Liver (tissue), 9 donors: ENCODE results near the gene UBE3C. TPM values are rescaled to one million over a fixed set of nuclear protein-coding genes. Genes with fewer than 3 reads are reported as not detected.

ENCODE experiments used
- DNase-seq: peaks from one replicate; pipeline ENCODE4 v3.0.0-alpha.2; 2017; ENCODE audit warnings: low spot score
- H3K27ac ChIP-seq, 2 donors: one replicate each; pipeline ENCODE4 v1.7.0; 2013; ENCODE audit warnings: inconsistent platforms in 2 of 2, low read length in 2 of 2, control low read depth in 1 of 2, low read depth in 1 of 2, mild to moderate bottlenecking in 1 of 2
- H3K27me3 ChIP-seq, 4 donors: one replicate each; pipeline versions ENCODE4 v1.6.1 to v1.7.0; 2013; ENCODE audit warnings: low read length in 3 of 4, inconsistent platforms in 1 of 4, mild to moderate bottlenecking in 1 of 4, moderate library complexity in 1 of 4; ENCODE audit not compliant: control insufficient read depth in 4 of 4, insufficient read depth in 4 of 4
- H3K36me3 ChIP-seq, 4 donors: one replicate each; pipeline versions ENCODE4 v1.6.1 to v1.7.0; 2013; ENCODE audit warnings: low read length in 3 of 4, mild to moderate bottlenecking in 3 of 4, low read depth in 1 of 4, moderate library complexity in 1 of 4; ENCODE audit not compliant: control insufficient read depth in 4 of 4, insufficient read depth in 3 of 4
- H3K4me1 ChIP-seq, 4 donors: one replicate each; pipeline versions ENCODE4 v1.6.1 to v1.7.0; 2013; ENCODE audit warnings: low read length in 3 of 4, mild to moderate bottlenecking in 3 of 4, moderate library complexity in 1 of 4; ENCODE audit not compliant: control insufficient read depth in 4 of 4, insufficient read depth in 4 of 4
- H3K4me3 ChIP-seq, 3 donors: one replicate each; pipeline versions ENCODE4 v1.6.1 to v1.7.0; 2013; ENCODE audit warnings: low read length in 3 of 3, control low read depth in 1 of 3, low read depth in 1 of 3, mild to moderate bottlenecking in 1 of 3
- H3K9ac ChIP-seq, 2 donors: one replicate each; pipeline ENCODE4 v1.7.0; 2013; ENCODE audit warnings: low read length in 2 of 2, mild to moderate bottlenecking in 2 of 2, moderate library complexity in 2 of 2, control low read depth in 1 of 2, low read depth in 1 of 2
- H3K9me3 ChIP-seq, 4 donors: one replicate each; pipeline versions ENCODE4 v1.6.1 to v1.7.0; 2013; ENCODE audit warnings: low read length in 3 of 4; ENCODE audit not compliant: control insufficient read depth in 4 of 4
- ATF3 ChIP-seq: IDR thresholded peaks from 2 replicates; pipeline ENCODE4 v1.6.1; 2016; ENCODE audit warnings: antibody characterized with exemption
- EGR1 ChIP-seq, 2 donors: IDR thresholded peaks; 2 replicates each; pipeline ENCODE4 v1.6.1; 2016 to 2018; ENCODE audit warnings: antibody characterized with exemption in 2 of 2, low read depth in 2 of 2
- FOXA1 ChIP-seq: IDR thresholded peaks from 2 replicates; pipeline ENCODE4 v1.6.1; 2016; ENCODE audit warnings: antibody characterized with exemption
- FOXA2 ChIP-seq: IDR thresholded peaks from 2 replicates; pipeline ENCODE4 v1.6.1; 2016; ENCODE audit warnings: antibody characterized with exemption
- GABPA ChIP-seq, 2 donors: IDR thresholded peaks in 1 of 2; conservative IDR thresholded peaks in 1 of 2; 2 replicates each; pipeline ENCODE4 v1.6.1; 2016; ENCODE audit warnings: antibody characterized with exemption in 2 of 2, mild to moderate bottlenecking in 1 of 2, moderate library complexity in 1 of 2
- HNF4A ChIP-seq, 2 donors: conservative IDR thresholded peaks; 2 replicates each; pipeline ENCODE4 v1.6.1; 2016; ENCODE audit warnings: antibody characterized with exemption in 2 of 2, mild to moderate bottlenecking in 2 of 2
- HNF4G ChIP-seq: IDR thresholded peaks from 2 replicates; pipeline ENCODE4 v1.6.1; 2016; ENCODE audit warnings: antibody characterized with exemption
- JUND ChIP-seq, 2 donors: IDR thresholded peaks; 2 replicates each; pipeline ENCODE4 v1.6.1; 2016; ENCODE audit warnings: antibody characterized with exemption in 2 of 2
- NR2F2 ChIP-seq: IDR thresholded peaks from 2 replicates; pipeline ENCODE4 v1.6.1; 2016; ENCODE audit warnings: antibody characterized with exemption
- RAD21 ChIP-seq, 2 donors: IDR thresholded peaks; 2 replicates each; pipeline ENCODE4 v1.6.1; 2016; ENCODE audit warnings: antibody characterized with exemption in 2 of 2, mild to moderate bottlenecking in 2 of 2
- REST ChIP-seq: IDR thresholded peaks from 2 replicates; pipeline ENCODE4 v1.6.1; 2016; ENCODE audit warnings: antibody characterized with exemption, mild to moderate bottlenecking
- RXRA ChIP-seq, 2 donors: IDR thresholded peaks; 2 replicates each; pipeline ENCODE4 v1.6.1; 2017 to 2018; ENCODE audit warnings: antibody characterized with exemption in 2 of 2, mild to moderate bottlenecking in 1 of 2
- SP1 ChIP-seq: IDR thresholded peaks from 2 replicates; pipeline ENCODE4 v1.6.1; 2018; ENCODE audit warnings: antibody characterized with exemption, mild to moderate bottlenecking
- TAF1 ChIP-seq: conservative IDR thresholded peaks from 2 replicates; pipeline ENCODE4 v1.6.1; 2016; ENCODE audit warnings: antibody characterized with exemption, mild to moderate bottlenecking
- YY1 ChIP-seq: IDR thresholded peaks from 2 replicates; pipeline ENCODE4 v1.6.1; 2016; ENCODE audit warnings: antibody characterized with exemption, mild to moderate bottlenecking
- WGBS: extraction: QIAGEN DNeasy Blood & Tissue Kit; methylation state at CpG from one replicate; pipeline ENCODE4 v1.1.7; 2013; 5-methylcytosine and 5-hydroxymethylcytosine counted together
- polyA plus RNA-seq, 2 donors: library from polyadenylated mRNA; stranded (reverse) in 1 of 2; unstranded in 1 of 2; fragments of 200-250 nt in 1 of 2; fragments of >200 nt in 1 of 2; fragmentation: Nextera tagmentation in 1 of 2; extraction: Ambion mirVana in 1 of 2; gene quantifications; one replicate each; pipeline versions ENCODE4 v1.2.1 to v1.2.3, GENCODE V29; 2013 to 2015
- total RNA-seq, 2 donors: library from RNA; depleted of rRNA; stranded (reverse); fragments of >200 nt; gene quantifications; one replicate each; pipeline ENCODE4 v1.2.3, GENCODE V29; 2014
- TF ChIP-seq, protein P1 (sequence below): IDR thresholded peaks from 2 replicates; pipeline ENCODE4 v1.6.1; 2016; ENCODE audit warnings: antibody characterized with exemption
- TF ChIP-seq, protein P2 (sequence below): IDR thresholded peaks from 2 replicates; pipeline ENCODE4 v1.6.1; 2016; ENCODE audit warnings: antibody characterized with exemption
- TF ChIP-seq, protein P3 (sequence below): fragments of 150-350 bp; IDR thresholded peaks from 2 replicates; pipeline ENCODE4 v1.5.1; 2017; ENCODE audit warnings: improper control_type of control experiment, low read depth, low read length; ENCODE audit not compliant: missing input control
- donor health status: healthy.
- donor health status: healthy.
- donor health status: healthy.
- donor health status: healthy.
- donor health status: healthy.

UBE3C gene
- total and polyA plus RNA-seq, 4 donors: 10.3 to 61.8 (median 33.9) TPM

GRCh38 chr7:157151626-157152339 lies 13.1 kb downstream of the UBE3C start:
- H3K4me1 ChIP-seq: peaks cover 0 to 21% (median 11%) of the 10 kb centered on the region in 4 donors
- no peaks in the 10 kb centered on the region for H3K27me3 ChIP-seq
- no peak for TF ChIP-seq FOXA1
- no peak for TF ChIP-seq FOXA2
- no peak for TF ChIP-seq HNF4G
- TF ChIP-seq RXRA (IDR thresholded peaks at IDR 0.05): no peak
- TF ChIP-seq HNF4A (conservative IDR thresholded peaks at IDR 0.05): no peak
- TF ChIP-seq REST: no peak
- TF ChIP-seq, protein P1, sequence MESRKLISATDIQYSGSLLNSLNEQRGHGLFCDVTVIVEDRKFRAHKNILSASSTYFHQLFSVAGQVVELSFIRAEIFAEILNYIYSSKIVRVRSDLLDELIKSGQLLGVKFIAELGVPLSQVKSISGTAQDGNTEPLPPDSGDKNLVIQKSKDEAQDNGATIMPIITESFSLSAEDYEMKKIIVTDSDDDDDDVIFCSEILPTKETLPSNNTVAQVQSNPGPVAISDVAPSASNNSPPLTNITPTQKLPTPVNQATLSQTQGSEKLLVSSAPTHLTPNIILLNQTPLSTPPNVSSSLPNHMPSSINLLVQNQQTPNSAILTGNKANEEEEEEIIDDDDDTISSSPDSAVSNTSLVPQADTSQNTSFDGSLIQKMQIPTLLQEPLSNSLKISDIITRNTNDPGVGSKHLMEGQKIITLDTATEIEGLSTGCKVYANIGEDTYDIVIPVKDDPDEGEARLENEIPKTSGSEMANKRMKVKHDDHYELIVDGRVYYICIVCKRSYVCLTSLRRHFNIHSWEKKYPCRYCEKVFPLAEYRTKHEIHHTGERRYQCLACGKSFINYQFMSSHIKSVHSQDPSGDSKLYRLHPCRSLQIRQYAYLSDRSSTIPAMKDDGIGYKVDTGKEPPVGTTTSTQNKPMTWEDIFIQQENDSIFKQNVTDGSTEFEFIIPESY: no peak
- TF ChIP-seq JUND (IDR thresholded peaks at IDR 0.05): no peak
- TF ChIP-seq, protein P2, sequence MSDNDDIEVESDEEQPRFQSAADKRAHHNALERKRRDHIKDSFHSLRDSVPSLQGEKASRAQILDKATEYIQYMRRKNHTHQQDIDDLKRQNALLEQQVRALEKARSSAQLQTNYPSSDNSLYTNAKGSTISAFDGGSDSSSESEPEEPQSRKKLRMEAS: no peak
- no peak for TF ChIP-seq YY1
- TF ChIP-seq GABPA (IDR thresholded peaks at IDR 0.05 in 1 of 2, conservative IDR thresholded peaks at IDR 0.05 in 1 of 2): no peak
- TF ChIP-seq NR2F2: no peak
- TF ChIP-seq, protein P3, sequence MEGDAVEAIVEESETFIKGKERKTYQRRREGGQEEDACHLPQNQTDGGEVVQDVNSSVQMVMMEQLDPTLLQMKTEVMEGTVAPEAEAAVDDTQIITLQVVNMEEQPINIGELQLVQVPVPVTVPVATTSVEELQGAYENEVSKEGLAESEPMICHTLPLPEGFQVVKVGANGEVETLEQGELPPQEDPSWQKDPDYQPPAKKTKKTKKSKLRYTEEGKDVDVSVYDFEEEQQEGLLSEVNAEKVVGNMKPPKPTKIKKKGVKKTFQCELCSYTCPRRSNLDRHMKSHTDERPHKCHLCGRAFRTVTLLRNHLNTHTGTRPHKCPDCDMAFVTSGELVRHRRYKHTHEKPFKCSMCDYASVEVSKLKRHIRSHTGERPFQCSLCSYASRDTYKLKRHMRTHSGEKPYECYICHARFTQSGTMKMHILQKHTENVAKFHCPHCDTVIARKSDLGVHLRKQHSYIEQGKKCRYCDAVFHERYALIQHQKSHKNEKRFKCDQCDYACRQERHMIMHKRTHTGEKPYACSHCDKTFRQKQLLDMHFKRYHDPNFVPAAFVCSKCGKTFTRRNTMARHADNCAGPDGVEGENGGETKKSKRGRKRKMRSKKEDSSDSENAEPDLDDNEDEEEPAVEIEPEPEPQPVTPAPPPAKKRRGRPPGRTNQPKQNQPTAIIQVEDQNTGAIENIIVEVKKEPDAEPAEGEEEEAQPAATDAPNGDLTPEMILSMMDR: no peak
- TF ChIP-seq TAF1: no peak
- no peak for TF ChIP-seq ATF3
- TF ChIP-seq EGR1 (IDR thresholded peaks at IDR 0.05; ENCODE audit: low read depth in 2 of 2): no peak
- no peak for TF ChIP-seq SP1
- TF ChIP-seq RAD21 (IDR thresholded peaks at IDR 0.05): no peak
- no peak overlapping the region for H3K4me3 ChIP-seq
- peaks cover 0 to 1% (median 0%) of the 10 kb centered on the region in 4 donors for H3K36me3 ChIP-seq
- no peak for DNase-seq
- H3K27ac ChIP-seq: no peak overlapping the region
- no peaks in the 10 kb centered on the region for H3K9me3 ChIP-seq
- H3K9ac ChIP-seq: no peak overlapping the region
- WGBS: 94% methylated on average over 5 of the region's 5 CpGs
